RWPE2 (cell line): Measurements from ENCODE around the gene DLL4.

ENCODE experiments used
- ATAC-seq: fragments of 200-7000 bp; cut with Tn5 transposase; 3 replicates; pipeline ENCODE4 v1.9.1; 2021; ENCODE audit warnings: low read depth
- DNase-seq: peaks from one replicate; pipeline ENCODE4 v3.0.0-alpha.2; 2020; ENCODE audit warnings: low spot score
- H3K27ac ChIP-seq: fragments of 450-650 bp; 2 replicates; pipeline ENCODE4 v1.5.1; 2017; ENCODE audit warnings: mild to moderate bottlenecking; ENCODE audit not compliant: poor library complexity, severe bottlenecking
- H3K27me3 ChIP-seq: fragments of 250-450 bp; sonication (Bioruptor Pico); 2 replicates; pipeline ENCODE4 v1.5.1; 2021; ENCODE audit warnings: mild to moderate bottlenecking, moderate library complexity; ENCODE audit not compliant: insufficient read depth, poor library complexity, severe bottlenecking
- H3K36me3 ChIP-seq: fragments of 250-450 bp; sonication (Bioruptor Pico); 2 replicates; pipeline ENCODE4 v1.5.1; 2020; ENCODE audit warnings: low read depth, mild to moderate bottlenecking, moderate library complexity
- H3K4me1 ChIP-seq: fragments of 250-450 bp; sonication (Bioruptor Pico); 2 replicates; pipeline ENCODE4 v1.5.1; 2021; ENCODE audit warnings: mild to moderate bottlenecking, moderate library complexity; ENCODE audit not compliant: insufficient read depth, poor library complexity, severe bottlenecking
- H3K4me3 ChIP-seq: fragments of 250-450 bp; sonication (Bioruptor Pico); 2 replicates; pipeline ENCODE4 v1.5.1; 2021; ENCODE audit warnings: mild to moderate bottlenecking, moderate library complexity; ENCODE audit not compliant: severe bottlenecking
- H3K9me3 ChIP-seq: fragments of 250-450 bp; sonication (Bioruptor Pico); 2 replicates; pipeline ENCODE4 v1.5.1; 2021; ENCODE audit warnings: mild to moderate bottlenecking, moderate library complexity; ENCODE audit not compliant: severe bottlenecking
- TF ChIP-seq, protein P1 (sequence below): fragments of 450-650 bp; IDR thresholded peaks from one replicate; pipeline ENCODE4 v1.5.1; 2017; ENCODE audit warnings: mild to moderate bottlenecking, moderate library complexity; ENCODE audit not compliant: poor library complexity, severe bottlenecking

DLL4 gene

DNA sequence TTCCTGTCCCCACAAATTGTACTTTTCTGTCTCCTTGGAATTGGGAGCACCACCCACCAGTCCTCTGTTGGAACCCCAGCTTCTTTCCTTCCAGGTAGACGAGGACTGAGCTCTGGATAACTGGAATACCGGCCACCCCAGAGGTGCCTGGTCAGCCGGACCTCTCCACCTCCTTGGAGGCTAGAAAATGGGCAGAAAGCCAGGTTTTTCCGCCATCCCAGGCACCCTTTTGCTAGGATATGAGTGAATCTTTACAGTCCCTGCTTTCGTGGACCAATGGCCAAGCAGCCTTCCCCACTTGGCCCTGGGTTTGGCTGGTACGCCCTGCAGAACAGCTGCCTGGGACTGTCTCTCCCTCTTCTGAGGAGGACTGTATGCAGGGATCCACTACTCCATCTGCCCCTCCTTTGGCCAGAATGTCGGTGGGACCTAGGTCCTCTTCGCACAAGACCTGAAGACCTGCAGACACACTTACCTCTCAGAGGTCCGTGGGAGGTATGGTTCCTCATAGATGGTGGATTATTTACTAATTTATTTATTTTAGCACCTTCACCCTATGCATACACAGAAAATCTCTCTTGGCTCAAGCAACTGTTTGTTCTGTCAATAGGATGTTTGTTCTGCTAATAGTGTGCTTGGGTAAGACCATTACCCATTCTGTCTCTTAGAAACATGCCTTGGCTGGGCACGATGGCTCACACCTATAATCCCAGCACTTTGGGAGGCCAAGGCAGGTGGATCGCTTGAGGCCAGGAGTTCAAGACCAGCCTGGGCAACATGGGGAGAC lies 15.6 kb downstream of the DLL4 start:
- TF ChIP-seq, protein P1, sequence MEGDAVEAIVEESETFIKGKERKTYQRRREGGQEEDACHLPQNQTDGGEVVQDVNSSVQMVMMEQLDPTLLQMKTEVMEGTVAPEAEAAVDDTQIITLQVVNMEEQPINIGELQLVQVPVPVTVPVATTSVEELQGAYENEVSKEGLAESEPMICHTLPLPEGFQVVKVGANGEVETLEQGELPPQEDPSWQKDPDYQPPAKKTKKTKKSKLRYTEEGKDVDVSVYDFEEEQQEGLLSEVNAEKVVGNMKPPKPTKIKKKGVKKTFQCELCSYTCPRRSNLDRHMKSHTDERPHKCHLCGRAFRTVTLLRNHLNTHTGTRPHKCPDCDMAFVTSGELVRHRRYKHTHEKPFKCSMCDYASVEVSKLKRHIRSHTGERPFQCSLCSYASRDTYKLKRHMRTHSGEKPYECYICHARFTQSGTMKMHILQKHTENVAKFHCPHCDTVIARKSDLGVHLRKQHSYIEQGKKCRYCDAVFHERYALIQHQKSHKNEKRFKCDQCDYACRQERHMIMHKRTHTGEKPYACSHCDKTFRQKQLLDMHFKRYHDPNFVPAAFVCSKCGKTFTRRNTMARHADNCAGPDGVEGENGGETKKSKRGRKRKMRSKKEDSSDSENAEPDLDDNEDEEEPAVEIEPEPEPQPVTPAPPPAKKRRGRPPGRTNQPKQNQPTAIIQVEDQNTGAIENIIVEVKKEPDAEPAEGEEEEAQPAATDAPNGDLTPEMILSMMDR, result no peak
- Histone ChIP-seq H3K36me3 (no peaks in the 10 kb centered on the region), H3K4me1 (no peaks in the 10 kb centered on the region), H3K4me3 (no peak overlapping the region), H3K27me3 (no peaks in the 10 kb centered on the region), H3K9me3 (no peaks in the 10 kb centered on the region), H3K27ac (no peak overlapping the region)
- DNase-seq (no peak), ATAC-seq (no peak)

DNA sequence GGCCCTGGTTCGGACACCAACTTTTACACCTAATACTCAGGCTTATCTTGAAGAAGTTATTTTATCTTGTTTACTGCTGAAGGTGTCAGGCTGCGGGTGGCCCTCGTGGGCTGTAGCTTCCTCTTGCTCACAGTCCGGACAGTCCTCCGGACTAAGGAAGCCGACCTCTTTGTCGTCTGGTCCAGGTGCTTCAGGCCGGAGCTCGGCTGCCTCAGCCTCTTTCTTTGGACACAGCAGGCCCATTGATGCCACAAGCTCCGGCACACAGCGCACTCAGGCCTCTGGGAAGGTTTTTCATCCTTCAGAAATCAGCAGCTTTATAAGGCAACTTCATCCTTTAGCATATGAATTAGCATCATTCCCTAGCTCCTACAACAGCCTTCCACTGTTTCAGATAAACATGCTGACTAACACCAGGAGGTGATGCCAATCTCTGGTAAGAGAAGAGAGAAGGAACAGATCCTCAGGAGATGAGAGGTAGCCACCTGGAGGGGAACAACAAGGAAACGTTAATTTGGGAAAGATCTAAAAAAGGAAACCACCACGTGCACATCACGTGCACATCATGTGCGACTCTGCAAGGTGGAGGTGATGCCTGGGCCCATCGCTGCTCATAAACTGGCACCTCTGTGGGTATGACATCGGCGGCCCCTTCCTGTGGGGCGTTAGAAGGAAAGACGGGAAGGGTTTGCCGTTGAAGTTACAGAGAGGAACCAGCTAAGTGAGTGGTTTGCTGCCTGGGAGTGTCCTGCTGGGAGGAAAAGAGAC lies 19.8 kb downstream of the DLL4 start:
- Histone ChIP-seq H3K36me3 (peaks cover under 1% of the 10 kb centered on the region; the same call in 1 of the 2 replicates), H3K4me1 (peaks cover 7% of the 10 kb centered on the region), H3K27me3 (no peaks in the 10 kb centered on the region), H3K27ac (no peak overlapping the region), H3K4me3 (no peak overlapping the region), H3K9me3 (no peaks in the 10 kb centered on the region)
- DNase-seq, result no peak
- TF ChIP-seq, protein P1, result no peak
- ATAC-seq, result no peak

DNA sequence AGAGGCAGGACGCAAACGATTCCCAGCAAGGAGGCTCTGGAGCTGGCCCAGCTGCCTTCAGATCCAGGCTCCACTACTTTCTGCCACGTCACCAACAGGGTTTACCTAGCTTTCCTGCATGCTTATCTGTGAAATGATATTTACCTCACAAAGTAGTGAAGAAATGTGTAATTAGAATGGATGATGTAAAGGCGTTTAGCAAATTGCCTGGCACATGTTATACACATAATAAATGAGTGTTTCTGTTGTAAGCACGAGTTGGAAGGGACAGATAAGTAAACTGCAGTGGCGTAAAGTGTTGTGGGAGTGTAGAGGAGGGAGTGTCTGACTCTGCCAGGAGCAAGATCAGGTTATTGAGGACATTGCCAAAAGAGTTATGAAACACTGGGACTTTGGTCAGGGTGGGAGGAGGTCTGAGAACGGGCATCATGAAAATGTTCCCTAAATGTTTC lies 20.6 kb downstream of the DLL4 start:
- no peak overlapping the region for H3K4me3 ChIP-seq
- ATAC-seq (no peak), DNase-seq (no peak)
- TF ChIP-seq, protein P1, result no peak
- H3K27me3 ChIP-seq, result no peaks in the 10 kb centered on the region
- H3K36me3 ChIP-seq, result peaks cover 9% of the 10 kb centered on the region
- no peak overlapping the region for H3K27ac ChIP-seq
- peaks cover 7% of the 10 kb centered on the region for H3K4me1 ChIP-seq
- H3K9me3 ChIP-seq, result no peaks in the 10 kb centered on the region

DNA sequence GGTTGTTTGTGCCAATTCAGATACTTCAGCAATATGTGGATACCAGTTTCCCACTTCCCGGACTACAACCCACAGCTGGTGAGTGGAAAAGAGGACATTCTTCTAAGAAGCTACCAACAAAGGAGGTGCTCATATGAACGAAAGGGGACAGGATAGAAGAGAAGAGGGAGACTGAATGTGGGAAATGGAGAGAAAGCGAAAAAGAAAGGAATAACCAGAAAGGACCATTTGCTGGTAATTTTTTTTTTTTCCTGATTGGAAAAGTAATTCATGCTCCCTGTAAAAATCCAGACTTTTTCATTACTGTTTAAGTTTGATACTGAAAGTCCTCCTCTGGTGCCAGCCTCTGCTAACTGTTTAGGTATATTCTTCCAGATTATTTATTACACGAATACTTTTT lies 22.6 kb downstream of the DLL4 start:
- H3K27me3 ChIP-seq, result no peaks in the 10 kb centered on the region
- H3K4me1 ChIP-seq, result peaks cover 7% of the 10 kb centered on the region
- H3K36me3 ChIP-seq, result peaks cover 29% of the 10 kb centered on the region
- TF ChIP-seq, protein P1, result no peak
- no peak overlapping the region for H3K27ac ChIP-seq
- no peak for ATAC-seq
- no peaks in the 10 kb centered on the region for H3K9me3 ChIP-seq
- H3K4me3 ChIP-seq, result no peak overlapping the region
- DNase-seq, result no peak
